ENCODE measurements around the gene LMNA.

- TF ChIP-seq, protein P1, sequence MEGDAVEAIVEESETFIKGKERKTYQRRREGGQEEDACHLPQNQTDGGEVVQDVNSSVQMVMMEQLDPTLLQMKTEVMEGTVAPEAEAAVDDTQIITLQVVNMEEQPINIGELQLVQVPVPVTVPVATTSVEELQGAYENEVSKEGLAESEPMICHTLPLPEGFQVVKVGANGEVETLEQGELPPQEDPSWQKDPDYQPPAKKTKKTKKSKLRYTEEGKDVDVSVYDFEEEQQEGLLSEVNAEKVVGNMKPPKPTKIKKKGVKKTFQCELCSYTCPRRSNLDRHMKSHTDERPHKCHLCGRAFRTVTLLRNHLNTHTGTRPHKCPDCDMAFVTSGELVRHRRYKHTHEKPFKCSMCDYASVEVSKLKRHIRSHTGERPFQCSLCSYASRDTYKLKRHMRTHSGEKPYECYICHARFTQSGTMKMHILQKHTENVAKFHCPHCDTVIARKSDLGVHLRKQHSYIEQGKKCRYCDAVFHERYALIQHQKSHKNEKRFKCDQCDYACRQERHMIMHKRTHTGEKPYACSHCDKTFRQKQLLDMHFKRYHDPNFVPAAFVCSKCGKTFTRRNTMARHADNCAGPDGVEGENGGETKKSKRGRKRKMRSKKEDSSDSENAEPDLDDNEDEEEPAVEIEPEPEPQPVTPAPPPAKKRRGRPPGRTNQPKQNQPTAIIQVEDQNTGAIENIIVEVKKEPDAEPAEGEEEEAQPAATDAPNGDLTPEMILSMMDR (IDR thresholded peaks at IDR 0.05) = no peak
- no peak for TF ChIP-seq POLR2A (IDR thresholded peaks at IDR 0.05)
Measured at GRCh38 chr1:156081917-156082308, 32.6 kb upstream of the LMNA start.
